Iris pigment epithelial cell (primary cell): ENCODE data around the gene SLC35A3.
"Not testable (repeated sequence)": the region's sequence is repeated elsewhere in the genome, so short reads cannot be mapped to it uniquely, and the experiment has no call there.

Experiments used
- DNase-seq: peaks from one replicate; pipeline ENCODE4 v3.0.0-alpha.2; 2011; ENCODE audit warnings: low read depth

SLC35A3 gene

DNA sequence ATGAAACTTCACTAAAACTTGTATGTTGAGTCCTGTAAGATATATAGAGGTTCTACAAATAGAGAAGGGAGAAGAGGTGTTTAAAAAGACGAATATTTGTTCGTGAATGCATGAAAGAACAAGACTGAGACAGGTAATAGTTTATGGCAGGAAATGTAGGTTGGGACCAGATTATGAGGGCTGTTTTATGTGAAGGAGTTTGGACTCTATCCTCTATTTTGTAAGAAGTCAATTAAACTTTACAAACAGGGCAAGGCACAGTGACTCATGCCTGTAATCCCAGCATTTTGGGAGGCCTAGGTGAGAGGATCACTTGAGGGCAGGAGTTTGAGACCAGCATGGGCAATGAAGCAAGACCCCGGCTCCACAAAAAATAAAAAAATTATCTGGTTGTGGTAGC, 5.7 kb downstream of the SLC35A3 start:
- no peak for DNase-seq

DNA sequence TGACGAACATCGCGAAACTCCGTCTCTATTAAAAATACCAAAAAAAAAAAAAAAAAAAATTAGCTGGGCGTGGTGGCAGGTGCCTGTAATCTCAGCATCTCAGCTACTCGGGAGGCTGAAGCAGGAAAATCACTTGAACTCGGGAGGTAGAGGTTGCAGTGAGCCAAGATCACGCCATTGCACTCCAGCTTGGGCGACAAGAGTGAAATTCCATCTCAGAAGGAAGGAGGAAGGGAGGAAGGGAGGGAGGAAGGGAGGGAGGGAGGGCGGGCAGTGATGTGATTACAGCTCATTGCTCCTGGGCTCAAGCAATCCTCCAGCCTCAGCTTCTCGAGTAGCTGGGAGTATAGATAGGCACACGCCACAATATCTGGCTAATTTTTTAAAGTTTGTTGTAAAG, 7.5 kb downstream of the SLC35A3 start:
- not testable (repeated sequence) for DNase-seq

DNA sequence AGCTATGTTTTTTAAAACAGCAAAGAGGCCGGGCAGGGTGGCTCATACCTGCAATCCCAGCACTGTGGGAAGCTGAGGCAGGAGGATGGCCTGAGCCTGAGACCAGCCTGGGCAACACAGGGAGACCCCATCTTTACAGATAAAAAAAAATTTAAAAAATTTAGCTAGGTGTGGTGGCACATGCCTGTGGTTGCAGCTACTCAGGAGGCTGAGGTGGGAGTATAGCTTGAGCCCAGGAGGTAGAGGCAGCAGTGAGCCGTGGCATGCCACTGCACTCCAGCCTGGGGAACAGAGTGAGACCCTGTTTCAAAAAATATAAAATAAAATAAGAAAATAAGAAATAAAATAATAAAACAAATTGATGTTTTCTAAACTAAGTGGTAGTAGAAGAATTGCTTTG, 8.4 kb downstream of the SLC35A3 start:
- no peak for DNase-seq

DNA sequence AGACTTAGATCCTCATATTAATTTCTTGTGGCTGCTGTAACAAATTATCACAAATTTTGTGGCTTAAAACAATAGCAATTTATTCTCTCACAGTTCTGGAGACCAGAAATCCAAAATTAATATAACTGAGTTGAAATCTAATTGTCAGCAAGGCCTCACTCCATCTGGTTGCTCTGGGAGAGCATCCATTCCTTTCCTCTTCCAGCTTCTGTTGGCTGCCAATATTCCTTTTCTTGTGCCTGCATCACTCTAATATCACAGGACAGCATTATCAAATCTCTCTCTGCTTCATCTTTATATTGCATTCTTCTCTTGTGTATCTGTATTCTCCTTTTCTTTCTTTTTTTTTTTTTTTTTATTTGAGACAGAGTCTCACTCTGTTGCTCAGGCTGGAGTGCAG, 9.3 kb downstream of the SLC35A3 start:
- no peak for DNase-seq

DNA sequence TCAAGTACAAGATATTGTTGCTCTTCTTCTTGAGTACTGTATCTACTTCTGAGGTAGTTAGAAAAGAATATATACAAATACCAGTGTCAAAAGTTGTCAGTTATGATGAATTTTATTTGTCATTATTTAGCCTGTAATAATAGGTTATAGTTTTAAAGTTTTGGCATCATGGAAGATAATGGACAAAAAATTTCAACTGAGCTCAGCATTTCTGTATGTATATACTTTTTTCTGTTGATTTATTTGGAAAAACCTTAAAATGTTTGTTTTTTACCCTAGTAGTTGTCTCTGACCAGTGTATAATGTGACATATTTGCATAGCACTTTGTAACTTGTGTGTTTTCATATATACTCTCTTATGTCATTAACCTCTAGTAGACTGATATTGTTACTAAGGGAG, 11.1 kb downstream of the SLC35A3 start:
- no peak for DNase-seq

DNA sequence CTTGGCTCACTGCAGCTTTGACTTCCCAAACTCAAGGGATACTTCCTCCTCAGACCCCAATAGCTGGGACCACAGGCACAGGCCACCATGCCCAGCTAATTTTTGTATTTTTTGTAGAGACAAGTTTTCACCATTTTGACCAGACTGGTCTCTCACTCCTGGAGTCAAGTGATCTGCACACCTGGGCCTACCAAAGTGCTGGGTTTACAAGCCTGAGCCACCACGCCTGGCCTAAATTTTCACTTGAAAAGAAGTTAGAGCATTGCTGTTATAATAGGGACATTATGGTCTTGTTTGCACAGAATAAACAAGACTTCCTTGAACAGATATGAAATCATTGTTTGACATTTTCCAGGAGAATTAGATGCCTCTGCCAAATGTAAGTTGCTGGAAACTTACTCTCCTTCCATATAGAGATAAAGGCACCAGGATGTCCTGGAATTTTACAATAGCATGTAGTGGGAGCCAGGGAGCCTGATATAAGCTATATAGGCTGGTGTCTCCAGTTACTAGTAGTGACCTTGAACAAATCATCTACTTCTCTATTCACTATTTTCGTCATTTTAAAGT, 16.9 kb downstream of the SLC35A3 start:
- no peak for DNase-seq

DNA sequence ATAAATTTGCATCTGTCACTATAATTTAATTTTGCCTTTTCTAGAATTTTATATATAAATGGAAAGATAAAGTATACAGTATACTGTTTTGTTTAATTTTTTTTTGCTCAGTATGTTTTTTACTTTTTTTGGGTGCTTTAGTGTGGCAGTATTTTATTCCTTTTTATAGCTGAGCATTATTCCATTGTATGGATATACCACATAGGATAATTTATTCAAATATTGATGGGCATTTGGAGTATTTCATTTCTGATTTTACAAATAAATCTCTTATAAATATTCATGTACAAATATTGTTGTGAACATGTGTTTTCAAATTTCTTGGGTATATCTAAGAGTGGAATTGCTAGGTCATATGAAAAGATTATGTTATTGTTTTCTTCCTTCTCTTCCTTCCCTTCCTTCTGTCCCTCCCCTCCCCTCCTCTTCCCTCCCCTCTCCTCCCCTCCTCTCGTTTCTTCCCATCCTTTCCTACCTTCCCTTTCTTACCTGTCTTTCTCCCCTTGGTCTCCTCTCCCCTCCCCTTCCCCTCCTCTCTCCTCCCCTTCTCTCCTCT, 18.5 kb downstream of the SLC35A3 start:
- DNase-seq = no peak

GRCh38 chr1:99992044-99992722, 22.4 kb downstream of the SLC35A3 start:
- no peak for DNase-seq

GRCh38 chr1:99992760-99993467, 23.1 kb downstream of the SLC35A3 start:
- DNase-seq = peak; percentile 18

DNA sequence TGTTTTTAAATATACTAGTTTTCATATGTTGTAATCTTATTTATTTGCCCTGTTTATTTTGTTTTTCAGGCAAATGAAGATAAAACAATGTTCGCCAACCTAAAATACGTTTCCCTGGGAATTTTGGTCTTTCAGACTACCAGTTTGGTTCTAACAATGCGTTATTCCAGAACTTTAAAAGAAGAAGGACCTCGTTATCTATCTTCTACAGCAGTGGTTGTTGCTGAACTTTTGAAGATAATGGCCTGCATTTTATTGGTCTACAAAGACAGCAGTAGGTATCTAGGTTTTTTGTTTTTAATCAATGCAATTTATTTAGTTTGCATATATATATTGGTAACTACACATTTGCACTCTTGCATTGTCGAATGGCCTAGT, 23.7 kb downstream of the SLC35A3 start:
- DNase-seq = no peak

DNA sequence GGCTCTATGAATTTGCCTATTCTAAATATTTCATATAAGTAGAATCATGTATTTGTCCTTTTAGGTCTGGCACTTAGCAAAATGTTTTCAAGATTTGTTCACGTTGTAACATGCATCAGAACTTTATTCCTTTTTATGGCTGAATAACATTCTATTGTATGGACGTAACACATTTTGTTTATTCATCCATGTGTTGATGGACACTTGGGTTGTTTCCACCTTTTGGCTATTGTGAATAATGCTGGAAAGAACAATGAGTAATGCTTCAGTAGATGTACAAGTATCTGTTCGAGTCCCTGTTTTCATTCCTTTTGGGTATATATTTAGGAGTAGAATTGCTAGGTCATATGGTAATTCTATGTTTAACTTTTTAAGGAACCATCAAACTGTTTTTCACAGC, 24.7 kb downstream of the SLC35A3 start:
- DNase-seq = no peak

DNA sequence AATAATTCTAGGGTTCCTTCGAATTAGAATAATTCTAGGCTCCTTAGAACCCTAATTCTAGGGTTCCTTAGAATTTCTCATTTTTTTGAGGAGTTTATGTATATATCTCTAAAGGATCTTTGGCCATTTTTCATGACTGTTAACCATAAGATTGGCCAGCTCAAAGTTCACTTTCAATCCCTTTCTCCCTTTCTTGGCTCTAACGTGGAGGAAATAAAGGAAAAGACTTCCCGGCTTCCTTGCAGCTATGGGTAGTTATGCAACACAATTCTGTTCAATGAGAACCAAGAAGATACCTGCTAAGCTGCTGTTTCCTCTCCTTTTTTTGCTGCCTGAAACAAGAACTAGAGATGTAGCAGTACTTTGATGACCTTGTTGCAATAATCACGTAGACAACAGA, 27.2 kb downstream of the SLC35A3 start:
- no peak for DNase-seq

DNA sequence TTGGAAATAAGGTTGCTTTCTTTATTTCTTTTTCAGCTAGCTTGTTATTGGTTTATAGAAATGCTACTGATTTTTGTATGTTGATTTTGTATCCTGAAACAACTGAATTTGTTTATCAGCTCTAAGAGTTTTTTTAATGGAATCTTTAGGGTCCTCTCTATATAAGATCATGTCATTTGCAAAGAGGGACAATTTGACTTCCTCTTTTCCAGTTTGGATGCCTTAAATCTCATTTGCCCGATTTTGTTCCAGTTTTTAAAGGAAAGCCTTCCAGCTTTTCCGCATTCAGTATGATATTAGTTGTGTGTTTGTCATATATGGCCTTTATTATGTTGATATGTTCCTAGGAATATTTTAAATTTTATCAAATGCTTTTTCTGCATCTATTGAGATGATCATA, 31.7 kb downstream of the SLC35A3 start:
- no peak for DNase-seq

GRCh38 chr1:100005424-100005823, 35.6 kb downstream of the SLC35A3 start:
- DNase-seq = no peak

DNA sequence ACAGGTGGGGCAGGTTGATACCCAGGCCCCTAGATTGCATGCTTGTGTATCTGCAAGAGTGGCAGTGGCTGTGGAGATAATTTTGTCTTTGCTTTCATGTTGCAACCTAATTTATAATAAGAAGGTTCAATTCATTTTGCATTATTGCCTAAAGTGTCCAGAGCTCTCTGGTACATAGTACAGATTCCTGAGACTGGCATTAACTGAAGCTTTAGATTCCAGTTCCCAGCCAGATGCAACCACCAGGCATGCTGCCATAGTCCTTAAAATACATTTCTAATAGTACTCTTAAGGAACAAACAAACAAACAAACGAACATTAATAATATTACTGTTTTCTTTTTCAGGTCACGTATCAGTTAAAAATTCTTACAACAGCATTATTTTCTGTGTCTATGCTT, 36.9 kb downstream of the SLC35A3 start:
- DNase-seq = no peak

GRCh38 chr1:100009458-100009857, 39.7 kb downstream of the SLC35A3 start:
- peak; percentile 59 for DNase-seq

- DNase-seq = no peak
Measured at GRCh38 chr1:100010804-100011203, 41.0 kb downstream of the SLC35A3 start.

DNA sequence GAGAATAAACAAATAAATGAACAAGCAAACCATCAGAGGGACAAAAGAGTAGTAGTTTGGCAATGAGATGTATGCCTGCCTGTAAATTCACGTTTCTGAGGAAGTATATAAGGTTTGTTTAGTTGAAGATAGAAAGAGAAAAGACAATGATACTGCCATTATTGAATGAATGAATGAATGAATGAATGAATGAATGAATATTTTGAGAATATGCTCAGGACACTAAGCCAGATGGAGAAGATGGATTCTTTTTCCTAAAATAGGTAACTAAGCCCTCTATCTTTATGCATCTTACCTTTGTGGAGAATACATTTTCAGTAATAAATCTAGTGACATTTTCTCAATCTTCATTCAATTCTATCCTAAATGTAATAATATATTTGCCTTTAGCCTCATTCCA, 49.4 kb downstream of the SLC35A3 start:
- DNase-seq = no peak

DNA sequence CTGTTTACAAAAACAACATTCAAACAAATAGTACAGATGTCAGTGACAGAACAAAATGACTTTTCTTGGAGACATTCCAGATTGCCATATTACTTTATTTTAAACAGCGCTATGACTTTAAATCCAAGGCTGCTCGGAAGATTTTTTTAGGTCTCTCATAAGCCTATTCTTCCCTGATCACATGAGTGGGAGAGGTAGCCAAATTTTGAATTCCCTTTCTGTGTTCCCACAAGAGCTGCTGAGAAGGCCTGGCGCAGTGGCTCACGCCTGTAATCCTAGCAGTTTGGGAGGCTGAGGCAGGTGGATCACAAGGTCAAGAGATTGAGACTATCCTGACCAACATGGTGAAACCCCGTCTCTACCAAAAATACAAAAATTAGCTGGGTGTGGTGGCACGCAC, 53.7 kb downstream of the SLC35A3 start:
- DNase-seq = no peak

GRCh38 chr1:100027212-100027611, 57.4 kb downstream of the SLC35A3 start:
- DNase-seq = no peak

DNA sequence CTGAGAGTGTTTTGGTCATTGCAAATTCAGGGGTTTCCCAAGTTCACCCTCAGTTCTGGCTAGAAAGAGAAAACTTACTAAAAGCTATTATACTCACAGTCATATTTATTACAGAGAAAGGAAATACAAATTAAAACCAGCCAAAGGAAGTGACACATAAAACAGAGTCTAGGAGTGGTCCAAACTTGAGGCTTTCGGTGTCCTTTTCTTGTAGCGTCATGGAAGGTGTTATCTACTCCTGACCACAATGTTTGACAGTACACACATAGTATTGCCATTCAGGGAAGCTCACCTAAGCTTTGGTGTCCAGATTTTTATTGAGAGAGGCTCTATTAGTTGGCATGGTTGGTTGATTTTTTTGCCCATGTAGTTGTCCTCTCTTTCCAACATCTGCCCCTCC, 59.0 kb downstream of the SLC35A3 start:
- DNase-seq = no peak

DNA sequence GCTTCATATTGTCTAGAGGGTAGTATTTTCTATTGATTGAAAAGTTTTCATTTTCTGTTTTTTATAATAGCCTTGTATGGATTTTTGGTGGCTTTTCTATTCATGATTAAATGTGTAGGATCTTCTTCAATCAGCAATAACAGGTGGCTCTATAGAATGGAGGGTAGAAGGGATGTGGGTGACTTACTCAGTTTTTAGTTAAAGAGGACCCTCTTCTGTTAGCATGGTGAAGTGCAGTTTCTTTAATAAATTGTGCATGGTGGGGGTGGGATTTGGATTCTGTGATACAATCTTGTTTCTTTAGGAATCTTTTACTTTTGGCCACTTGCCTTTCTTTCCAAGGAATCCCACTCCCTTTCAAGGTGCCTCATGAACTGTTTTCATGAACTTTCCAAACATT, 64.7 kb downstream of the SLC35A3 start:
- peak; percentile 50 for DNase-seq

- DNase-seq = no peak
Measured at GRCh38 chr1:100035214-100035613, 65.4 kb downstream of the SLC35A3 start.
